Adrenal gland (tissue), 5 donors: ENCODE results near the gene TMEM243.

Source experiments
- CTCF ChIP-seq, 6 experiments: fragments of 450-650 bp in 4 of 6; fragments of 200-600 bp in 2 of 6; sonication (generic) in 1 of 6; IDR thresholded peaks; 1 replicate in 5 of 6; 2 replicates in 1 of 6; pipeline versions ENCODE4 v1.5.1 to v1.8.0; 2016 to 2021; ENCODE audit warnings: antibody characterized with exemption in 6 of 6, mild to moderate bottlenecking in 2 of 6, moderate library complexity in 1 of 6
- POLR2A ChIP-seq, 2 donors: fragments of 450-650 bp; IDR thresholded peaks; one replicate each; pipeline ENCODE4 v1.6.1; 2017; ENCODE audit warnings: antibody characterized with exemption in 2 of 2, mild to moderate bottlenecking in 2 of 2, moderate library complexity in 1 of 2
- donor health status: DM: no; HTN: no; CAD: no.

GRCh38 chr7:87253589-87254087 lies 34.1 kb upstream of the TMEM243 start:
- TF ChIP-seq CTCF (IDR thresholded peaks at IDR 0.05) (no peak), POLR2A (IDR thresholded peaks at IDR 0.05) (no peak)
